ENCODE measurements around the gene ADCY7. TPM values are rescaled to one million over a fixed set of nuclear protein-coding genes. Genes with fewer than 3 reads are reported as not detected.

Gene ADCY7
- total RNA-seq, 2 donors from 2014 or later: 8.5 to 17.1 TPM

DNA sequence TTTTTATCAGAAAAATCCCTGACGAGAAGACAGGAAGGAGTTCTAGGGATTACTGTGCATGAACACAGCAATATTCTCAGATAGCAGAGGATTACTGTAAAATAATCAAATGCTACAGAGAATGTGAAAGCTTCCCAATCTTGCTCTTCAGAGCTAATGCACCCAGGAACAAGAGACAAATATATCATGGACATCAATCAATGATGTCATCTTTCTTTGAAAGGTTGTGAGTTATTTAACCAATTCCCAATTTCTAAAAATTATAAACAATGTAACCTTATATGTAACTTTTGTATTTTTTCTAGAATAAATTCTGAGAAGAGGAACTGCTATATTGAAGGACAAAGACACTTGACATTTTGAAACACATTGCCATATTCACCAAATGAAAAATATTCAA, 56.0 kb downstream of the ADCY7 start:
- peaks cover 52% of the 10 kb centered on the region for H3K36me3 ChIP-seq
- H3K27ac ChIP-seq: no peak overlapping the region
- H3K27me3 ChIP-seq: no peaks in the 10 kb centered on the region
- H3K4me3 ChIP-seq: no peak overlapping the region
- H3K4me1 ChIP-seq: no peaks in the 10 kb centered on the region
- no peaks in the 10 kb centered on the region for H3K9me3 ChIP-seq
- no peak for DNase-seq (ENCODE audit: low spot score)
- TF ChIP-seq CTCF (IDR thresholded peaks at IDR 0.05): no peak

DNA sequence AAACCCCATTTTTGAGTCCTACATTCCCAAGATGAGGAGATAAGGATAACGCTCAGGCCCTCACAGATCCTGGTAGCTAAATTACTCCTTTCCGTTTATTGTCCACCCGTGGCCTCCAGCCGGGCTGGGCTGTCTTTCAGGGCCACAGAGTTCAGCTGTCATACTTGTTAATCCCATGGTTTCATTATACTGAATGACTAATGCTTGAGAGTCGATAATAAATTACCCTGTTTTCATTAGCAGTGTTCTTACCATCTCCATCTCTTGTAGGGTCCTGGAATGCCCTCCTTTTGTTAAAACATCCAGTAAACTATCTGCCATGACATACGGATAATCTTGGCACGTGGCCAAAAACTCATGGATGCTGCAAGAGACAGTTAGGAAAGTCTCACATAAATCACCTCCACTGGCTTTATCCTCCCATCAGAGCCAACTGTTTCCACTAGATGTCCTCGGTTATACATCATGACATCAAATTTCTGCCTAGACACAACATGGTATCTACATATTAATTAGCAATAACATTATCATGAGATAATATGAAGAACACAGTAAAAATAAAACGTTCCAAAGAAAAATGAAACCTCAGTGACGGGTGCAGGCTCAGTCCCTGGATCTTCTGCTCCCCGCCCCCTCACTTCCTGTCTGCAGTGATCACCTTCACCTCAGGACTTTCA, 57.1 kb downstream of the ADCY7 start:
- no peak for TF ChIP-seq CTCF (IDR thresholded peaks at IDR 0.05)
- Histone ChIP-seq H3K27ac (no peak overlapping the region), H3K4me3 (no peak overlapping the region), H3K36me3 (peaks cover 54% of the 10 kb centered on the region), H3K9me3 (no peaks in the 10 kb centered on the region), H3K27me3 (no peaks in the 10 kb centered on the region), H3K4me1 (no peaks in the 10 kb centered on the region)
- no peak for DNase-seq (ENCODE audit: low spot score)

- DNase-seq (ENCODE audit: low spot score): no peak
- H3K36me3 ChIP-seq: peaks cover 52% of the 10 kb centered on the region
- H3K4me1 ChIP-seq: no peaks in the 10 kb centered on the region
- no peak for TF ChIP-seq CTCF (IDR thresholded peaks at IDR 0.05)
- H3K27ac ChIP-seq: no peak overlapping the region
- no peaks in the 10 kb centered on the region for H3K27me3 ChIP-seq
- H3K9me3 ChIP-seq: no peaks in the 10 kb centered on the region
- H3K4me3 ChIP-seq: no peak overlapping the region
Observed at GRCh38 chr16:50324345-50324744, 58.0 kb downstream of the ADCY7 start.

DNA sequence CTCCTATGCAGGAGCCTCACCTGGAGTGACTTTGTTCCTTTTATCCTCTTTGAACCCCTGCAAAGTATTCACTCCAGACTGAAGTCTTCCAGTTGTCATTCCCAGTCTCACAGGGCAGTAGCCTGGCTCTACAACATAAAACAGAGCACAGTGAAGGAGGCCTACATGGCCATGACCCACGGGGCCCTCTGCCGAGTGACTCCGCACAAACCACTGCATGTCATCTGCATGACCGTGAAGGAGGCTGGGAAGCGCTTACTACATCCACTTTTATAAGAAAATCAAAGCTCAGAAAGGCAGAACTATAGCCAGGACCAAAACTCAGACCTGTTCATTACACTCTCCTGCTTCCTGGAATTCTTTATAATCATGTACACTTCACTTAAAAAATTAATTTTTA, 59.9 kb downstream of the ADCY7 start:
- Histone ChIP-seq H3K4me1 (no peaks in the 10 kb centered on the region), H3K9me3 (no peaks in the 10 kb centered on the region), H3K4me3 (no peak overlapping the region), H3K27ac (no peak overlapping the region), H3K36me3 (peaks cover 35% of the 10 kb centered on the region), H3K27me3 (no peaks in the 10 kb centered on the region)
- no peak for TF ChIP-seq CTCF (IDR thresholded peaks at IDR 0.05)
- no peak for DNase-seq (ENCODE audit: low spot score)

DNA sequence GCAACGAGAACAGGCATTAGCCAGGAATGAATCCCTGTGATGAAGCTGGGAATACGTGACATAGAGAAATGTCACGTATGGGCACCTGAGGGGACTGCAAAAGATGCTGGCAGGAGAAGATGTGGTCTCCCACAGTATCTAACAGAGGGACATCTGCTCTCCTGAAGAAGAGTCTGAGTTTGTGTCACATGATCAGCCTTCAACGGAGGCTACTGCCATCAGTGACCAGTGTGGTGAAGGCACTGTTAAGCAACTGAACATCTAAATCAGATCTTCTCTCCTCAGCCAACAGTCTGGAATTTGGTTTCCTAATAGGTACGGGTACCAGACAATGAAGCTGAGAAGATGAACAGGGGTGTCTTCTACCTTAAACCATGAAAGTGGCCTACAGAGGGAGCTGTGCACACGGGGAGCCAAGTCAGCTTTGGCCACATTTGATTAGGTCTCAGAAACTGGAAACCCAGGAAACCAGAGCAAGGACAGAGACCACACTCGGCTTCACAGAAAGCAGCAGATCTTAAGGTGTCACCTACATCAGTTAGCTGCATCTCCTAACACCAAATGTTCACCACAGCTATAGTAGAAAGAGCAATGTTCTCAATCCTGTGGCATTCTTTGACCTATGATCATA, 60.6 kb downstream of the ADCY7 start:
- H3K27ac ChIP-seq: no peak overlapping the region
- peak in 1 of 2 donors; percentile 44 for TF ChIP-seq CTCF (IDR thresholded peaks at IDR 0.05)
- no peaks in the 10 kb centered on the region for H3K4me1 ChIP-seq
- DNase-seq (ENCODE audit: low spot score): no peak
- no peak overlapping the region for H3K4me3 ChIP-seq
- no peaks in the 10 kb centered on the region for H3K27me3 ChIP-seq
- no peaks in the 10 kb centered on the region for H3K9me3 ChIP-seq
- H3K36me3 ChIP-seq: peaks cover 35% of the 10 kb centered on the region
